Loucy (cell line): Measurements from ENCODE around the gene WDR64.

Experiments used
- H2AFZ ChIP-seq: fragments of 200-600 bp; sonication (generic); 2 replicates; pipeline ENCODE4 v1.6.0; 2016; ENCODE audit warnings: antibody characterized with exemption, mild to moderate bottlenecking, low read length, moderate library complexity
- H3F3A ChIP-seq: fragments of 200-600 bp; 2 replicates; pipeline ENCODE4 v1.6.0; 2016; ENCODE audit warnings: antibody characterized with exemption, low read depth, mild to moderate bottlenecking
- H3K27me3 ChIP-seq: fragments of 200-600 bp; sonication (generic); 2 replicates; pipeline ENCODE4 v1.6.1; 2014; ENCODE audit warnings: low read length, mild to moderate bottlenecking; ENCODE audit not compliant: insufficient read depth, poor library complexity, severe bottlenecking
- H3K36me3 ChIP-seq: fragments of 200-600 bp; sonication (generic); 2 replicates; pipeline ENCODE4 v1.6.1; 2016; ENCODE audit warnings: low read length; ENCODE audit not compliant: insufficient read depth
- H3K4me1 ChIP-seq: fragments of 200-600 bp; sonication (generic); 2 replicates; pipeline ENCODE4 v1.5.1; 2014; ENCODE audit warnings: low read length, mild to moderate bottlenecking; ENCODE audit not compliant: insufficient read depth, poor library complexity, severe bottlenecking
- H3K4me2 ChIP-seq: fragments of 200-600 bp; sonication (generic); 2 replicates; pipeline ENCODE4 v1.6.0; 2014; ENCODE audit warnings: antibody characterized with exemption, low read length, low read depth, mild to moderate bottlenecking; ENCODE audit not compliant: poor library complexity, severe bottlenecking
- H3K4me3 ChIP-seq: fragments of 200-600 bp; sonication (generic); 2 replicates; pipeline ENCODE4 v1.5.1; 2014; ENCODE audit warnings: low read length, mild to moderate bottlenecking, mixed read lengths; ENCODE audit not compliant: poor library complexity, severe bottlenecking
- H3K79me2 ChIP-seq: fragments of 200-600 bp; sonication (generic); 2 replicates; pipeline ENCODE4 v1.6.1; 2014; ENCODE audit warnings: low read length; ENCODE audit not compliant: insufficient read depth
- H3K9ac ChIP-seq: fragments of 200-600 bp; sonication (generic); 2 replicates; pipeline ENCODE4 v1.6.0; 2014; ENCODE audit warnings: mild to moderate bottlenecking, low read depth, low read length, moderate library complexity; ENCODE audit not compliant: poor library complexity, severe bottlenecking
- H3K9me2 ChIP-seq: fragments of 200-600 bp; sonication (generic); replicated peaks from 2 replicates; pipeline ENCODE4 v1.6.1; 2016; ENCODE audit warnings: low read depth, low read length, mixed read lengths
- H3K9me3 ChIP-seq: fragments of 200-600 bp; sonication (generic); 2 replicates; pipeline ENCODE4 v1.6.1; 2014; ENCODE audit warnings: mild to moderate bottlenecking, antibody characterized with exemption, low read length, low read depth; ENCODE audit not compliant: insufficient read depth
- H4K20me1 ChIP-seq: fragments of 200-600 bp; sonication (generic); 2 replicates; pipeline ENCODE4 v1.6.0; 2014; ENCODE audit warnings: antibody characterized with exemption, low read length, mild to moderate bottlenecking; ENCODE audit not compliant: insufficient read depth, poor library complexity, severe bottlenecking
- CTCF ChIP-seq: fragments of 200-600 bp; sonication (generic); conservative IDR thresholded peaks from 2 replicates; pipeline ENCODE4 v1.5.1; 2014; ENCODE audit warnings: mild to moderate bottlenecking, antibody characterized with exemption, low read length
- EZH2phosphoT487 ChIP-seq: fragments of 200-600 bp; IDR thresholded peaks from 2 replicates; pipeline ENCODE4 v1.6.1; 2018; ENCODE audit warnings: antibody characterized with exemption, mild to moderate bottlenecking, moderate library complexity, borderline replicate concordance

WDR64 gene

GRCh38 chr1:241640867-241641622 lies 11.0 kb upstream of the WDR64 start:
- Histone ChIP-seq H3K4me2 (peak overlapping the region; percentile 44), H3K27me3 (no peaks in the 10 kb centered on the region), H3K4me1 (peaks cover 13% of the 10 kb centered on the region), H3K79me2 (peaks cover 16% of the 10 kb centered on the region; the same call in 1 of the 2 replicates), H3K36me3 (no peaks in the 10 kb centered on the region), H3K4me3 (peak overlapping the region; percentile 56), H4K20me1 (no peaks in the 10 kb centered on the region), H3K9ac (no peak overlapping the region), H3K9me3 (no peaks in the 10 kb centered on the region), H2AFZ (peak overlapping the region; percentile 82), H3F3A (no peaks in the 10 kb centered on the region), H3K9me2 (no peaks in the 10 kb centered on the region)
- TF ChIP-seq CTCF, result no peak
- no peak for TF ChIP-seq EZH2phosphoT487

- Histone ChIP-seq H2AFZ (no peak overlapping the region), H3K9ac (no peak overlapping the region), H3K4me2 (no peak overlapping the region)
These were observed 10.1 kb upstream of the WDR64 start for GRCh38 chr1:241641773-241642592.

GRCh38 chr1:241642593-241642944 lies 9.5 kb upstream of the WDR64 start:
- H3K9me3 ChIP-seq, result no peaks in the 10 kb centered on the region
- H3K36me3 ChIP-seq, result no peaks in the 10 kb centered on the region
- peaks cover 16% of the 10 kb centered on the region; the same call in 1 of the 2 replicates for H3K79me2 ChIP-seq
- no peak overlapping the region for H3K9ac ChIP-seq
- H3K4me2 ChIP-seq, result no peak overlapping the region
- no peak overlapping the region for H3K4me3 ChIP-seq
- no peak overlapping the region for H2AFZ ChIP-seq
- no peaks in the 10 kb centered on the region for H3F3A ChIP-seq
- no peaks in the 10 kb centered on the region for H3K9me2 ChIP-seq
- no peaks in the 10 kb centered on the region for H4K20me1 ChIP-seq
- peaks cover 9% of the 10 kb centered on the region for H3K4me1 ChIP-seq
- no peaks in the 10 kb centered on the region for H3K27me3 ChIP-seq
- TF ChIP-seq CTCF (no peak), EZH2phosphoT487 (no peak)

More at GRCh38 chr1:241641773-241642592, 10.1 kb upstream of the WDR64 start:
- no peak overlapping the region for H3K4me3 ChIP-seq
- peaks cover 16% of the 10 kb centered on the region; the same call in 1 of the 2 replicates for H3K79me2 ChIP-seq
- H3F3A ChIP-seq, result no peaks in the 10 kb centered on the region
- H3K27me3 ChIP-seq, result no peaks in the 10 kb centered on the region
- H3K9me2 ChIP-seq, result no peaks in the 10 kb centered on the region
- peaks cover 13% of the 10 kb centered on the region for H3K4me1 ChIP-seq
- TF ChIP-seq CTCF, result no peak
- TF ChIP-seq EZH2phosphoT487, result no peak
- no peaks in the 10 kb centered on the region for H4K20me1 ChIP-seq
- no peaks in the 10 kb centered on the region for H3K9me3 ChIP-seq
- H3K36me3 ChIP-seq, result no peaks in the 10 kb centered on the region
